Progenitor cell of endocrine pancreas (in vitro differentiated cells): ENCODE measurements around the gene MAP2K7. TPM values are rescaled to one million over a fixed set of nuclear protein-coding genes. Genes with fewer than 3 reads are reported as not detected.

Experiments used
- DNase-seq: peaks from one replicate; pipeline ENCODE4 v3.0.0; 2021; ENCODE audit warnings: low spot score; ENCODE audit not compliant: unreplicated experiment
- H3K27ac Mint-ChIP-seq: 2 replicates; pipeline ENCODE4 v1.8.0; 2021; ENCODE audit warnings: mild to moderate bottlenecking, moderate library complexity, mixed read lengths
- H3K27me3 Mint-ChIP-seq: 2 replicates; pipeline ENCODE4 v1.8.0; 2021; ENCODE audit warnings: mixed read lengths
- H3K36me3 Mint-ChIP-seq: 2 replicates; pipeline ENCODE4 v1.8.0; 2022; ENCODE audit warnings: mixed read lengths; ENCODE audit not compliant: insufficient read depth
- H3K4me1 Mint-ChIP-seq: 2 replicates; pipeline ENCODE4 v1.8.0; 2021; ENCODE audit warnings: low read depth, mixed read lengths
- H3K4me3 Mint-ChIP-seq: 2 replicates; pipeline ENCODE4 v1.8.0; 2021; ENCODE audit warnings: low read depth, mild to moderate bottlenecking, moderate library complexity, mixed read lengths
- H3K9me3 Mint-ChIP-seq: 2 replicates; pipeline ENCODE4 v1.8.0; 2021; ENCODE audit warnings: low read depth, mixed read lengths
- CTCF ChIP-seq: fragments of 200-600 bp; sonication (generic); IDR thresholded peaks from one replicate; pipeline ENCODE4 v1.5.0; 2021; ENCODE audit warnings: antibody characterized with exemption, mild to moderate bottlenecking; ENCODE audit not compliant: unreplicated experiment
- total RNA-seq: library from RNA; stranded (reverse); gene quantifications from 2 replicates; pipeline ENCODE4 v1.2.1, GENCODE V29; 2021

MAP2K7 gene
- total RNA-seq, 1 donor from 2014 or later, result 53.5 TPM

GRCh38 chr19:7877249-7877836 is 26.3 kb upstream of the MAP2K7 start:
- TF ChIP-seq CTCF, result no peak
- Mint-ChIP-seq H3K27ac (no peak overlapping the region), H3K4me1 (peaks cover 1% of the 10 kb centered on the region), H3K9me3 (no peaks in the 10 kb centered on the region), H3K36me3 (no peaks in the 10 kb centered on the region), H3K4me3 (no peak overlapping the region), H3K27me3 (peaks cover 3% of the 10 kb centered on the region)
- no peak for DNase-seq

DNA sequence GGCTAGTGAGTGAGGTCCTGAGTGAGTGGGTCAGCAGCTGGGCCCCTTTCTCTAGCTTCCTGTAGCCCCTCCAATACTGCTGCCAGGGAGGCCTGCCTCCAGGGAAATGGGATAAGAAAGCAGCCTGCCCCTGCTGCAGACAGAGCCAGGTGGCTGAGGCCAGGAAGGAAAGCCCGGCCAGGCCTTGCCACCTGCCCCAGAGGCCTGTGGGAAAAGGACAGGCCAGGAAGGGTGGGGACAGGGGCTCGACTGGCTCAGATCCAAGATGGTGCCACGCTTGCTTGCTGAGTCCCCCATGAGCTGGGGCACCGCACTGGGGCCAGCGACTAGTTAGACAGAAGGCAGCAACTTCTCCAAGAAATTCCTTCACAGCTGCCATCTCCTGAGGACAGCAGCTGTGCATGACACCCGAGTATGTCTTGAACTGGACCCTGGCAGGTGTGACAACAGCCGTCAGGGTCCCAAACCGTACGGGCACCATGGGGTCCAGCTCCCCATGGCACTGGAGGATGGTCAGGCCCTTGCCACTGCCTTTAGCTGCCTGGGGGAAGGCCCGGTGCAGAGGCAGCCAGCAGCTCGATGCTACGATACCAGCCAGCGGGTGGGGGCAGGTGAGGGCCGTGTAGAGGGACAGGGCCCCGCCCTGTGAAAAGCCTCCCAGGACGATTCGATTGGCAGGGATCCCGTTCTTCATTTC is 24.4 kb upstream of the MAP2K7 start:
- Mint-ChIP-seq H3K4me1 (peaks cover 1% of the 10 kb centered on the region), H3K36me3 (no peaks in the 10 kb centered on the region), H3K27ac (no peak overlapping the region), H3K27me3 (peaks cover 3% of the 10 kb centered on the region), H3K9me3 (no peaks in the 10 kb centered on the region), H3K4me3 (no peak overlapping the region)
- TF ChIP-seq CTCF, result no peak
- DNase-seq, result no peak

GRCh38 chr19:7879836-7880235 is 23.8 kb upstream of the MAP2K7 start:
- Mint-ChIP-seq H3K9me3 (no peaks in the 10 kb centered on the region), H3K27me3 (peaks cover 3% of the 10 kb centered on the region), H3K4me1 (no peaks in the 10 kb centered on the region), H3K27ac (peak overlapping the region; percentile 49), H3K36me3 (no peaks in the 10 kb centered on the region), H3K4me3 (no peak overlapping the region)
- TF ChIP-seq CTCF, result no peak
- no peak for DNase-seq

GRCh38 chr19:7881910-7882309 is 21.8 kb upstream of the MAP2K7 start:
- TF ChIP-seq CTCF, result no peak
- Mint-ChIP-seq H3K27ac (no peak overlapping the region), H3K27me3 (peaks cover 7% of the 10 kb centered on the region), H3K9me3 (no peaks in the 10 kb centered on the region), H3K4me3 (no peak overlapping the region), H3K36me3 (no peaks in the 10 kb centered on the region), H3K4me1 (no peaks in the 10 kb centered on the region)
- DNase-seq, result no peak

- Mint-ChIP-seq H3K4me3 (no peak overlapping the region), H3K36me3 (no peaks in the 10 kb centered on the region), H3K4me1 (no peaks in the 10 kb centered on the region), H3K9me3 (no peaks in the 10 kb centered on the region), H3K27ac (no peak overlapping the region), H3K27me3 (peaks cover 10% of the 10 kb centered on the region)
- no peak for DNase-seq
- TF ChIP-seq CTCF, result no peak
Observed at GRCh38 chr19:7883105-7883504, 20.6 kb upstream of the MAP2K7 start.
